HG02943 (cell line): ENCODE results near the gene C1orf21.
"Not testable (repeated sequence)": the region's sequence is repeated elsewhere in the genome, so short reads cannot be mapped to it uniquely, and the experiment has no call there.

Experiments used
- ATAC-seq: cut with Tn5 transposase; IDR thresholded peaks from one replicate; pipeline ENCODE4 v1.9.1; 2021; ENCODE audit warnings: mild to moderate bottlenecking, low read depth, moderate library complexity; ENCODE audit not compliant: unreplicated experiment

The C1orf21 gene

DNA sequence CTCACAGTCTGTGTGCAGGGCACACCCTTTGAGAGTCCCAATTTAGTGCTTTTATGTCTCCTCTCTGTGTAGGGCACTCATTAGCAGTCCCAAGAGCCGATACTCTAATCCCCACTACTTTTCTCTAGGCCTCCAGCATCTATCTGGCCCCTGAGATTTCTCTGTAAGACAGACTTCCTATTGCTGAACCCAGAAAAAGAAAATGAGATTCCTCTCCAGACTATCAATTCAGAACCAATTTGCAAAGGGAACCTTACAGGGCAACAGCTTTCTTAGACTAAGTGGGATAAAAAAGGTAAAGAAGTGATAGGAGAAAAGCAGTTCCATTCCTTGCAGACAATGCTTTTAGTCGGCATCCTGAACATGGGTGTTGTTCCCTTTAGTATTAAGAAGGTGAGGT, 195.6 kb downstream of the C1orf21 start:
- no peak for ATAC-seq

DNA sequence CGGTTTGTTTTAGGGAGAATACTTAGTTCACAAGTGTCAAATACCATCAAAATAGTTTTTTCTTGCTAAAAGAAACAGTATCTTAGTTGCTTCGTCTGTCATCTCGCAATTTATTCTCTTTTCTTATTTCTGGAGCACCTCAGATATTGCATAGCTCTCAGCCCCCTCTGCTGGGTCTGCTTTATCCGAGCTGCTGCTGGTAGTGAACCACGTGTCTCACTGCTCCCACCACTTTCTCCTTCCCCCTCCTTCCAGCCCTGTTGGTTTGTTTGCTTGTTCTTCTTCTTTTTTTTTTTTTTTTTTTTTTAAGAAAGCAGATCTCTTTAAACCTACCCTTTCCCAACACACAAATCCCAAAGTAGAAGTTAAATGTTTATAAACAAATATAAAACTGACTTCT, 197.0 kb downstream of the C1orf21 start:
- ATAC-seq, result no peak

DNA sequence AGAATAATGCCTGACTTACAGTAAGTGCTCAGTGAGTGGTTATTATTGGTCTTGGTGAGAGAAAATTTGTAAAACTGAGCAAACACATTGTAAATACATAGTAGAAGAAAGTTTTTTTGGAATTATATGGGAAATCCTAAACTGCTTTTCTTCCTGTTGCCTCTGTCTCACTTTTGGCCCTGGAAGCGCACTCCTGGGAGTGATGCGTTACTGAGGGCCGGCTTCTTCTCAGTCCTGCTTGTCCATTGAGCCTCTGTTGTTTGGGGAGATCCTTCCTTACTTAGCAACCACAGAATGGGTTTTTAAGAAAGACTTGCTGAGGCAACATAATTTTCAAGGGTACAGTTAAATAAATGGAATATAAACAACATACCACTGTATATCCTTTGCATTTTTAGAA, 201.9 kb downstream of the C1orf21 start:
- ATAC-seq, result no peak

DNA sequence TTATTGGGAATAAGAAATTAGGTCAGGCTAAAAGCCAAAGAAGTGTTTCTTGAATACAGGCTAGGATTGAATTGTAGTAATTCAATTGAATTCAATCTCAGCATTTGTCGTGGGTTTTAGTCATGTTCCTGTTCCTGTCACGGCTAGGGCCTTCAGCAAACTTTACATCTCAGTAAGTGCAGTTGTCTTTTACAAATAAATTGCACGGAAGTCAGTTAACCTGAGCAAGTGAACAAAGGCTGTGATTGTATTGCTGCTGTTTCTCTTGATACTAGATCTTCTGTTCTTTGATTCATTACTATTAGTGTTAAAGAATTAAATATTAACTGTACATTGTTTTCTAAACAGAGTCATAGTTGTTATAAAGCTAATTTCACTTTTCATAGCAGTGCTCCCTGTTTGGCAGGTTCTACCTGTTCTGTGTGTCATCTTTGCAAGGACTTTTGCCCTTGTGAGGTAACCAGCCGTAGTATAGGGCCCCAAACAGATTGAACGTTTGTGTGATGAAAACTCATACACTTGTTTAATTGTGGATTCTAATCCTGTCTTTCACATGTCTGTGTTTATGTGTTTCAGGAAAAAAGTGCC, 203.4 kb downstream of the C1orf21 start:
- ATAC-seq, result no peak

DNA sequence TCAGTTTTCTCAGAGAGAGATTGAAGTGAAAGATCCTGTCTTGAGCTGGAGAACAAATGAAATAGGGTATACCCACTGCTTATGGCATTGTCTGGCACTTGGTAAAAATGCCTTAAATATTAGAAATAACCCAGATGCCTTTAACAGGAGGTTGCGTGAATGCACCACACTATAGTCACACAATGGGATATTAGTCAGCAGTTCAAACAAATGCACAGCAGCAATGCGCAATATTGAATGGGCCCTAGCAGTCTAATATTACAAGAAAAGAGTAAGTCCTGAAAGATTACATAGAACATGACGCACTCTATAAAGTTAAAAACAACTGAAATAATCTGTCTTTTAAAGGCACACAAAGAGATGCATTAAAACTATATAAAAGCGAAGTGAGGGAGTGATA, 206.8 kb downstream of the C1orf21 start:
- ATAC-seq, result no peak

GRCh38 chr1:184595596-184595995, 208.8 kb downstream of the C1orf21 start:
- ATAC-seq, result no peak

GRCh38 chr1:184596950-184597645, 210.3 kb downstream of the C1orf21 start:
- no peak for ATAC-seq

GRCh38 chr1:184597650-184598357, 211.0 kb downstream of the C1orf21 start:
- ATAC-seq, result no peak

GRCh38 chr1:184598403-184599193, 211.8 kb downstream of the C1orf21 start:
- no peak for ATAC-seq

GRCh38 chr1:184604152-184604900, 217.5 kb downstream of the C1orf21 start:
- ATAC-seq, result no peak

GRCh38 chr1:184605941-184606340, 219.1 kb downstream of the C1orf21 start:
- no peak for ATAC-seq

- no peak for ATAC-seq
These were observed 220.0 kb downstream of the C1orf21 start for GRCh38 chr1:184606786-184607185.

- no peak for ATAC-seq
These were observed 221.8 kb downstream of the C1orf21 start for GRCh38 chr1:184608581-184608980.

DNA sequence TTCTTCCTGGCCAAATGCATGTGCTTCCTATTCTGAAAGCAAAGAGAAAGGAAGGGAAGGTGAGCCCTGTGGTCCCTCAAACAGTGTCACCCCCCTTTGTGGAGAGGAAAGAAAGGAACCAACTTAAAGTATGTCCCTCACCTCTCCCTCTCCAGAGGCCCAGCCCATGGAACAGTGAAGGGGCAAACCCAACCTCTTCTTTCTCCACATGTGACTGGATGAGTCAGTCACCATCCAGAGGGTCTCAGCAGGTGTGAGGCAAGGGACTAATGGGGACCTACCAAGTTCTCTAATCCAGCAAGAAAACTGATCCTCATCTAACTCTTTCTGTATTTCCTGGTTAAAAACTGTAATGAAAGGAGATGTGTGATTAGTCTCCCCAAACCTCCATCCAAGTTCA, 222.2 kb downstream of the C1orf21 start:
- no peak for ATAC-seq

GRCh38 chr1:184610876-184611595, 224.2 kb downstream of the C1orf21 start:
- no peak for ATAC-seq

GRCh38 chr1:184612229-184612628, 225.4 kb downstream of the C1orf21 start:
- not testable (repeated sequence) for ATAC-seq

DNA sequence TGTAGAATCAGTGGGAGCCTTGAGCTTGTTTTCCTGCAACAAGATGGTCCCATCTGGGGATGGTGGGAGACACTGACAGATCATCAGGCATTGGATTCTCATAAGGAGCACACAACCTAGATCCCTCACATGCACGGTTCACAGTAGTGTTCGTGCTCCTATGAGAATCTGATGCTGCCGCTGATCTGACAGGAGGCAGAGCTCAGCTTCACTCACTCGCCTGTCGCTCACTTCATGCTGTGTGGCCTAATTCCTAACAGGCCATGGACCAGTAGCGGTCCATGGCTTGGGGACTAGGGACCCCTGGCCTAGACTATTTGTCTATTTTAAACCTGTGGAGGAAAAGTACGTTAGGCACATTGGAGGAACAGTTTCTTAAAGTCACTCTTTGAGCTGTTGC, 227.8 kb downstream of the C1orf21 start:
- no peak for ATAC-seq

GRCh38 chr1:184615301-184615700, 228.5 kb downstream of the C1orf21 start:
- ATAC-seq, result no peak

DNA sequence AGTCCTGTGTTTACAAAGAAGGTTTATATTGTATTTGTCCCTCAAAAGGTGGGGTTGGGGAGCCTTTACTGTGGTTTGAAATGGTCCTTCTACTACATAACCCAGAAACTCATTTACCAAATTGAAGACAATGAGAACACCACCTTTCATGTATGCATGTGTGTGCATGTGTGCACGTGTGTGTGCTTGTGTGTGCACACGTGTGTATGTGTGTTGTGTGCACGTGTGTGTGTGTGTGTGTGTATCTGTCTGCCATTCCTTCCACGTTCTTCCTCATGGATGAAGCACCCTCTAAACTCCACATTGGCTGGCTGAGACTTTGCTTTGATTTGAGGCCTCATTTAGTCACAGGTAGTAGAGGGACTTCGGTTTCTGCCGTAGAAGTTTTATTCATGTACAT, 229.7 kb downstream of the C1orf21 start:
- no peak for ATAC-seq
